Erythroblast (primary cell): ENCODE measurements around the gene CEP19.

ENCODE experiments used
- GATA1 ChIP-seq: IDR thresholded peaks from 2 replicates; pipeline ENCODE4 v1.6.1; 2011; ENCODE audit warnings: low read depth, mild to moderate bottlenecking, control low read depth, low read length, moderate library complexity
- POLR2A ChIP-seq: IDR thresholded peaks from 2 replicates; pipeline ENCODE4 v1.6.1; 2011; ENCODE audit warnings: mild to moderate bottlenecking, low read length

- TF ChIP-seq POLR2A (no peak), GATA1 (no peak)
Observed at GRCh38 chr3:196708467-196708866, 3.6 kb downstream of the CEP19 start.
